IPS-15b (cell line): ENCODE data around the gene CPNE6.

Experiments used
- H3K27me3 ChIP-seq: one replicate; pipeline ENCODE4 v1.6.1; 2013; ENCODE audit warnings: low read length; ENCODE audit not compliant: control insufficient read depth, insufficient read depth
- H3K36me3 ChIP-seq: one replicate; pipeline ENCODE4 v1.6.1; 2013; ENCODE audit warnings: low read length; ENCODE audit not compliant: control insufficient read depth, insufficient read depth
- H3K4me1 ChIP-seq: one replicate; pipeline ENCODE4 v1.6.1; 2013; ENCODE audit warnings: mild to moderate bottlenecking, low read length; ENCODE audit not compliant: control insufficient read depth, insufficient read depth
- H3K4me3 ChIP-seq: one replicate; pipeline ENCODE4 v1.5.1; 2013; ENCODE audit warnings: low read depth, low read length
- H3K9ac ChIP-seq: one replicate; pipeline ENCODE4 v1.6.1; 2013; ENCODE audit warnings: low read depth, mild to moderate bottlenecking, low read length
- H3K9me3 ChIP-seq: one replicate; pipeline ENCODE4 v1.6.1; 2013; ENCODE audit warnings: mild to moderate bottlenecking, low read length; ENCODE audit not compliant: control insufficient read depth, insufficient read depth

CPNE6 gene

GRCh38 chr14:24116128-24116814 is 44.9 kb downstream of the CPNE6 start:
- Histone ChIP-seq H3K9me3 (no peaks in the 10 kb centered on the region), H3K27me3 (no peaks in the 10 kb centered on the region), H3K9ac (peak overlapping the region; percentile 74), H3K36me3 (peaks cover 26% of the 10 kb centered on the region), H3K4me1 (peaks cover 3% of the 10 kb centered on the region), H3K4me3 (peak overlapping the region; percentile 93)

GRCh38 chr14:24117179-24117578 is 45.8 kb downstream of the CPNE6 start:
- peaks cover 3% of the 10 kb centered on the region for H3K4me1 ChIP-seq
- no peaks in the 10 kb centered on the region for H3K27me3 ChIP-seq
- H3K4me3 ChIP-seq: no peak overlapping the region
- no peaks in the 10 kb centered on the region for H3K9me3 ChIP-seq
- H3K36me3 ChIP-seq: peaks cover 27% of the 10 kb centered on the region
- H3K9ac ChIP-seq: no peak overlapping the region

- H3K36me3 ChIP-seq: peaks cover 38% of the 10 kb centered on the region
- H3K4me1 ChIP-seq: peaks cover 3% of the 10 kb centered on the region
- H3K4me3 ChIP-seq: no peak overlapping the region
- no peaks in the 10 kb centered on the region for H3K9me3 ChIP-seq
- H3K27me3 ChIP-seq: no peaks in the 10 kb centered on the region
- no peak overlapping the region for H3K9ac ChIP-seq
Observed at GRCh38 chr14:24119691-24120090, 48.3 kb downstream of the CPNE6 start.

GRCh38 chr14:24121210-24121609 is 49.8 kb downstream of the CPNE6 start:
- Histone ChIP-seq H3K27me3 (no peaks in the 10 kb centered on the region), H3K4me1 (peaks cover 2% of the 10 kb centered on the region), H3K36me3 (peaks cover 38% of the 10 kb centered on the region), H3K9ac (no peak overlapping the region), H3K4me3 (no peak overlapping the region), H3K9me3 (no peaks in the 10 kb centered on the region)

- Histone ChIP-seq H3K4me3 (no peak overlapping the region), H3K4me1 (no peaks in the 10 kb centered on the region), H3K9ac (no peak overlapping the region), H3K9me3 (no peaks in the 10 kb centered on the region), H3K36me3 (peaks cover 35% of the 10 kb centered on the region), H3K27me3 (no peaks in the 10 kb centered on the region)
Observed at GRCh38 chr14:24122416-24122815, 51.1 kb downstream of the CPNE6 start.

- no peak overlapping the region for H3K9ac ChIP-seq
- H3K9me3 ChIP-seq: no peaks in the 10 kb centered on the region
- H3K36me3 ChIP-seq: peaks cover 33% of the 10 kb centered on the region
Observed at GRCh38 chr14:24122898-24123297, 51.5 kb downstream of the CPNE6 start.

GRCh38 chr14:24123424-24124417 is 52.4 kb downstream of the CPNE6 start:
- Histone ChIP-seq H3K27me3 (no peaks in the 10 kb centered on the region), H3K9ac (no peak overlapping the region), H3K4me1 (no peaks in the 10 kb centered on the region), H3K9me3 (no peaks in the 10 kb centered on the region), H3K4me3 (no peak overlapping the region), H3K36me3 (peaks cover 26% of the 10 kb centered on the region)

More at GRCh38 chr14:24122898-24123297, 51.5 kb downstream of the CPNE6 start:
- H3K4me3 ChIP-seq: no peak overlapping the region
- H3K4me1 ChIP-seq: no peaks in the 10 kb centered on the region
- H3K27me3 ChIP-seq: no peaks in the 10 kb centered on the region

GRCh38 chr14:24126939-24127338 is 55.6 kb downstream of the CPNE6 start:
- Histone ChIP-seq H3K9ac (no peak overlapping the region), H3K4me3 (no peak overlapping the region), H3K9me3 (no peaks in the 10 kb centered on the region), H3K36me3 (peaks cover 11% of the 10 kb centered on the region), H3K4me1 (peaks cover 1% of the 10 kb centered on the region), H3K27me3 (no peaks in the 10 kb centered on the region)

- H3K9ac ChIP-seq: no peak overlapping the region
- H3K4me1 ChIP-seq: peaks cover 2% of the 10 kb centered on the region
- no peaks in the 10 kb centered on the region for H3K9me3 ChIP-seq
- H3K36me3 ChIP-seq: peaks cover 7% of the 10 kb centered on the region
- no peak overlapping the region for H3K4me3 ChIP-seq
- H3K27me3 ChIP-seq: no peaks in the 10 kb centered on the region
Observed at GRCh38 chr14:24127673-24128072, 56.3 kb downstream of the CPNE6 start.
